A549 (cell line): ENCODE measurements around the gene FOXP1. TPM values are rescaled to one million over a fixed set of nuclear protein-coding genes. Genes with fewer than 3 reads are reported as not detected.

ENCODE experiments used
- ATAC-seq, 2 experiments: fragments of 200-7000 bp in 1 of 2; fragments of >200 bp in 1 of 2; cut with Nextera tagmentation in 1 of 2; cut with Tn5 transposase in 1 of 2; 3 replicates each; pipeline versions ENCODE4 v1.8.0 to v1.9.1; 2018 to 2020; ENCODE audit warnings: mild to moderate bottlenecking in 1 of 2, moderate library complexity in 1 of 2
- CTCF ChIA-PET: fragments of 300-600 bp; sonication (Branson Sonifier 250); formaldehyde crosslinking; extraction: SDS; loops from one replicate; lab custom pipeline; 2021; ENCODE audit warnings: antibody characterized with exemption, inconsistent platforms; lab: Yijun Ruan, JAX
- POLR2A ChIA-PET: fragments of 350-600 bp; formaldehyde crosslinking; extraction: SDS; loops from one replicate; lab custom pipeline; 2021; ENCODE audit warnings: antibody characterized with exemption, inconsistent platforms; lab: Yijun Ruan, JAX
- DNase-seq, 2 experiments: peaks; one replicate each; pipeline versions ENCODE4 v3.0.0 to v3.0.0-alpha.2; 2011 to 2016; ENCODE audit warnings: low read depth in 1 of 2, low spot score in 1 of 2
- FAIRE-seq: peaks from 2 replicates; lab custom pipeline; 2011; peaks lifted over from hg19 to GRCh38; lab: Jason Lieb, UNC
- H3K27ac ChIP-seq, 2 experiments: fragments of >200 bp; sonication (Bioruptor Twin); formaldehyde crosslinking; 3 replicates each; pipeline ENCODE4 v1.5.1; 2016 to 2017
- H3K4me1 ChIP-seq: fragments of >200 bp; sonication (Bioruptor Twin); formaldehyde crosslinking; 3 replicates; pipeline ENCODE4 v1.6.1; 2016
- H3K4me2 ChIP-seq: fragments of >200 bp; sonication (Bioruptor Twin); formaldehyde crosslinking; 3 replicates; pipeline ENCODE4 v1.6.1; 2016
- H3K4me3 ChIP-seq: fragments of >200 bp; sonication (Bioruptor Twin); formaldehyde crosslinking; 3 replicates; pipeline ENCODE4 v1.5.1; 2016
- H3K9me3 ChIP-seq: fragments of >200 bp; sonication (Bioruptor Twin); formaldehyde crosslinking; 3 replicates; pipeline ENCODE4 v1.6.1; 2016
- ATOH8 ChIP-seq: fragments of 250-450 bp; sonication (Bioruptor Pico); IDR thresholded peaks from 2 replicates; pipeline ENCODE4 v1.5.0; 2020; ENCODE audit warnings: low read depth, mild to moderate bottlenecking, moderate library complexity
- BCL3 ChIP-seq: fragments of >200 bp; sonication (Bioruptor Twin); formaldehyde crosslinking; IDR thresholded peaks from 3 replicates; pipeline ENCODE4 v1.6.1; 2016
- E2F6 ChIP-seq: IDR thresholded peaks from 2 replicates; pipeline ENCODE4 v1.6.1; 2012; ENCODE audit warnings: low read depth, borderline replicate concordance
- EHMT2 ChIP-seq: fragments of 200-600 bp; sonication (generic); IDR thresholded peaks from 2 replicates; pipeline ENCODE4 v1.6.1; 2016; ENCODE audit warnings: antibody characterized with exemption, low read depth, mild to moderate bottlenecking, moderate library complexity
- ELK1 ChIP-seq: fragments of 150-350 bp; IDR thresholded peaks from 2 replicates; pipeline ENCODE4 v1.6.1; 2014; ENCODE audit warnings: low read depth, mild to moderate bottlenecking, low read length
- EP300 ChIP-seq, 2 experiments: fragments of >200 bp; sonication (Bioruptor Twin); formaldehyde crosslinking; IDR thresholded peaks; 2 replicates in 1 of 2; 3 replicates in 1 of 2; pipeline ENCODE4 v1.6.1; 2016 to 2017
- HES2 ChIP-seq: fragments of >200 bp; sonication (Bioruptor Twin); formaldehyde crosslinking; IDR thresholded peaks from 2 replicates; pipeline ENCODE4 v1.6.1; 2016
- HEYL ChIP-seq: fragments of 250-450 bp; sonication (Bioruptor Pico); IDR thresholded peaks from 2 replicates; pipeline ENCODE4 v1.8.0; 2021; ENCODE audit warnings: mild to moderate bottlenecking, moderate library complexity
- HOXA7 ChIP-seq: fragments of 250-450 bp; sonication (Bioruptor Pico); IDR thresholded peaks from 2 replicates; pipeline ENCODE4 v1.5.0; 2020; ENCODE audit warnings: mild to moderate bottlenecking, moderate library complexity
- HOXB13 ChIP-seq: fragments of 250-450 bp; sonication (Bioruptor Pico); IDR thresholded peaks from 2 replicates; pipeline ENCODE4 v1.5.0; 2020; ENCODE audit warnings: low read depth, mild to moderate bottlenecking, moderate library complexity
- JUN ChIP-seq, 2 experiments: fragments of >200 bp; sonication (Bioruptor Twin); formaldehyde crosslinking; IDR thresholded peaks; 2 replicates in 1 of 2; 3 replicates in 1 of 2; pipeline ENCODE4 v1.6.1; 2016 to 2017
- KDM1A ChIP-seq: fragments of 200-600 bp; sonication (generic); IDR thresholded peaks from 2 replicates; pipeline ENCODE4 v1.6.1; 2016; ENCODE audit warnings: low read depth, mild to moderate bottlenecking
- KDM5A ChIP-seq: fragments of 200-600 bp; sonication (generic); IDR thresholded peaks from 2 replicates; pipeline ENCODE4 v1.6.1; 2016; ENCODE audit warnings: antibody characterized with exemption, mild to moderate bottlenecking
- NFE2L2 ChIP-seq: fragments of 150-350 bp; conservative IDR thresholded peaks from 2 replicates; pipeline ENCODE4 v1.6.1; 2014; ENCODE audit warnings: low read length
- PHF8 ChIP-seq: fragments of 200-600 bp; sonication (generic); IDR thresholded peaks from 2 replicates; pipeline ENCODE4 v1.6.1; 2016; ENCODE audit warnings: low read depth, mild to moderate bottlenecking, antibody characterized with exemption, moderate library complexity, borderline replicate concordance
- RAD21 ChIP-seq, 2 experiments: fragments of >200 bp in 1 of 2; sonication (Bioruptor Twin) in 1 of 2; formaldehyde crosslinking in 1 of 2; IDR thresholded peaks in 1 of 2; conservative IDR thresholded peaks in 1 of 2; 2 replicates in 1 of 2; 3 replicates in 1 of 2; pipeline ENCODE4 v1.6.1; 2012 to 2018; ENCODE audit warnings: inconsistent platforms in 1 of 2
- RARB ChIP-seq: fragments of 250-450 bp; sonication (Bioruptor Pico); IDR thresholded peaks from 2 replicates; pipeline ENCODE4 v1.8.0; 2021; ENCODE audit warnings: mild to moderate bottlenecking, moderate library complexity
- RNF2 ChIP-seq: fragments of 200-600 bp; sonication (generic); IDR thresholded peaks from 2 replicates; pipeline ENCODE4 v1.6.1; 2016; ENCODE audit warnings: low read depth, mild to moderate bottlenecking, antibody characterized with exemption, moderate library complexity, borderline replicate concordance
- SMC3 ChIP-seq: fragments of >200 bp; sonication (Bioruptor Twin); formaldehyde crosslinking; IDR thresholded peaks from 3 replicates; pipeline ENCODE4 v1.6.1; 2018; ENCODE audit warnings: inconsistent platforms
- TP53 ChIP-seq: fragments of 250-450 bp; sonication (Bioruptor Pico); IDR thresholded peaks from 2 replicates; pipeline ENCODE4 v1.5.0; 2021; ENCODE audit warnings: mild to moderate bottlenecking, moderate library complexity
- USF2 ChIP-seq: fragments of 450-650 bp; IDR thresholded peaks from 2 replicates; pipeline ENCODE4 v1.6.1; 2014; ENCODE audit warnings: antibody characterized with exemption
- ZC3H11A ChIP-seq: fragments of 450-650 bp; IDR thresholded peaks from 2 replicates; pipeline ENCODE4 v1.6.1; 2014; ENCODE audit warnings: antibody characterized with exemption, mild to moderate bottlenecking
- ZFP36 ChIP-seq: fragments of 450-650 bp; IDR thresholded peaks from 2 replicates; pipeline ENCODE4 v1.6.1; 2014; ENCODE audit warnings: borderline replicate concordance; ENCODE audit not compliant: partially characterized antibody
- WGBS: methylation state at CpG from one replicate; pipeline ENCODE4 v1.1.6; 2017; ENCODE audit errors: missing lambda C conversion rate; 5-methylcytosine and 5-hydroxymethylcytosine counted together
- polyA plus RNA-seq, 4 experiments: library from polyadenylated mRNA; depleted of rRNA in 3 of 4; stranded (reverse); fragments of >200 nt; fragmentation: RNase III in 1 of 4; extraction: RNeasy Plus Mini Kit Qiagen cat#74134 plus additional on column Dnase treatment in 1 of 4; gene quantifications; 2 replicates in 3 of 4; 3 replicates in 1 of 4; pipeline ENCODE4 v1.2.3, GENCODE V29; 2011 to 2017

The FOXP1 gene
- polyA plus RNA-seq, 2 of the 4 experiments (the other 2 are of a cell fraction), result 12.8 to 13.9 TPM

- H3K4me3 ChIP-seq, result no peak overlapping the region
- FAIRE-seq (no peak), ATAC-seq (no peak), DNase-seq (no peak)
- ChIA-PET CTCF (interaction anchor here (1.1 to 1.5 kb wide), 2 partner anchors 8 to 12 kb away, joined by 3 to 6 read pairs; no protein-coding TSS in a partner anchor), POLR2A (no interaction called here)
- H3K9me3 ChIP-seq, result no peaks in the 10 kb centered on the region
- no peak for TF ChIP-seq RNF2
- no peak for TF ChIP-seq EHMT2
- no peak for TF ChIP-seq SMC3
- no peak for TF ChIP-seq BCL3
- TF ChIP-seq KDM5A, result no peak
- TF ChIP-seq RARB (CRISPR knock-in tag), result no peak
- TF ChIP-seq ELK1, result no peak
- no peak for TF ChIP-seq HOXA7 (CRISPR knock-in tag)
- TF ChIP-seq HEYL (CRISPR knock-in tag), result no peak
- TF ChIP-seq RAD21 (conservative IDR thresholded peaks at IDR 0.05 in 1 of 2, IDR thresholded peaks at IDR 0.05 in 1 of 2), result no peak
- TF ChIP-seq ZFP36, result no peak
- no peak for TF ChIP-seq ATOH8 (CRISPR knock-in tag)
- TF ChIP-seq ZC3H11A, result no peak
- 91% methylated on average over 1 of the region's 1 CpG for WGBS
- H3K4me1 ChIP-seq, result no peaks in the 10 kb centered on the region
- no peak overlapping the region for H3K4me2 ChIP-seq
- no peak overlapping the region for H3K27ac ChIP-seq
These were observed 174.2 kb downstream of the FOXP1 start for GRCh38 chr3:71409352-71409751.

GRCh38 chr3:71408903-71409302, 174.6 kb downstream of the FOXP1 start:
- Histone ChIP-seq H3K4me2 (no peak overlapping the region), H3K4me3 (no peak overlapping the region), H3K4me1 (no peaks in the 10 kb centered on the region), H3K27ac (no peak overlapping the region), H3K9me3 (no peaks in the 10 kb centered on the region)
- FAIRE-seq, result no peak
- 47% methylated on average over 2 of the region's 2 CpGs for WGBS
- ChIA-PET CTCF (no interaction called here), POLR2A (no interaction called here)
- TF ChIP-seq E2F6 (no peak), HOXB13 (CRISPR knock-in tag) (no peak), HOXA7 (CRISPR knock-in tag) (no peak), RARB (CRISPR knock-in tag) (no peak), KDM5A (no peak), TP53 (CRISPR knock-in tag) (no peak), HES2 (no peak), SMC3 (no peak), PHF8 (no peak), KDM1A (no peak), USF2 (no peak), JUN (IDR thresholded peaks at IDR 0.05) (no peak), EHMT2 (no peak), NFE2L2 (no peak), EP300 (IDR thresholded peaks at IDR 0.05) (no peak)
- DNase-seq, result no peak
- no peak for ATAC-seq
